ENCODE measurements around the gene DNAH3.
"Not testable (repeated sequence)": the region's sequence is repeated elsewhere in the genome, so short reads cannot be mapped to it uniquely, and the experiment has no call there.

Gene DNAH3

GRCh38 chr16:21167929-21168602, 17.4 kb upstream of the DNAH3 start:
- no peak for DNase-seq

GRCh38 chr16:21167360-21167759, 16.7 kb upstream of the DNAH3 start:
- no peak for DNase-seq

GRCh38 chr16:21166561-21166961, 15.9 kb upstream of the DNAH3 start:
- DNase-seq, result no peak

GRCh38 chr16:21164521-21165168, 14.0 kb upstream of the DNAH3 start:
- no peak for DNase-seq

GRCh38 chr16:21163576-21163975, 12.9 kb upstream of the DNAH3 start:
- no peak for DNase-seq

- no peak for DNase-seq
These were observed 12.1 kb upstream of the DNAH3 start for GRCh38 chr16:21162661-21163151.

- no peak for DNase-seq
These were observed 10.6 kb upstream of the DNAH3 start for GRCh38 chr16:21161211-21161610.

GRCh38 chr16:21160276-21160675, 9.6 kb upstream of the DNAH3 start:
- DNase-seq, result no peak

GRCh38 chr16:21159281-21159951, 8.8 kb upstream of the DNAH3 start:
- DNase-seq, result no peak

GRCh38 chr16:21158208-21159110, 7.8 kb upstream of the DNAH3 start, which contains the start of gene LDAF1:
Gene LDAF1, plus strand, starts transcription at chr16:21158674. Its CDS starts 2,509 bp downstream, at chr16:21161183.
- DNase-seq, result peak; percentile 64

- no peak for DNase-seq
These were observed 7.0 kb upstream of the DNAH3 start for GRCh38 chr16:21157632-21158031.

GRCh38 chr16:21156767-21157467, 6.3 kb upstream of the DNAH3 start:
- no peak for DNase-seq

- not testable (repeated sequence) for DNase-seq
These were observed 5.4 kb upstream of the DNAH3 start for GRCh38 chr16:21156011-21156410.

- not testable (repeated sequence) for DNase-seq
These were observed 2.6 kb upstream of the DNAH3 start for GRCh38 chr16:21153124-21153729.

GRCh38 chr16:21152160-21153030, 1.7 kb upstream of the DNAH3 start:
- DNase-seq, result not testable (repeated sequence)

GRCh38 chr16:21145738-21146137, 4.9 kb downstream of the DNAH3 start:
- no peak for DNase-seq

GRCh38 chr16:21134053-21134452, 16.6 kb downstream of the DNAH3 start:
- no peak for DNase-seq

- DNase-seq, result no peak
These were observed 19.8 kb downstream of the DNAH3 start for GRCh38 chr16:21130811-21131210.

- DNase-seq, result no peak
These were observed 21.7 kb downstream of the DNAH3 start for GRCh38 chr16:21128991-21129390.

GRCh38 chr16:21126518-21126917, 24.1 kb downstream of the DNAH3 start:
- no peak for DNase-seq

GRCh38 chr16:21125191-21125590, 25.5 kb downstream of the DNAH3 start:
- no peak for DNase-seq
